GM12874 (cell line): ENCODE data around the gene LOXHD1.

Experiments
- TF ChIP-seq, protein P1 (sequence below): IDR thresholded peaks from 2 replicates; pipeline ENCODE4 v1.5.1; 2011; ENCODE audit warnings: low read depth, mild to moderate bottlenecking, control low read depth, low read length, moderate library complexity; ENCODE audit not compliant: insufficient read depth

LOXHD1 gene

DNA sequence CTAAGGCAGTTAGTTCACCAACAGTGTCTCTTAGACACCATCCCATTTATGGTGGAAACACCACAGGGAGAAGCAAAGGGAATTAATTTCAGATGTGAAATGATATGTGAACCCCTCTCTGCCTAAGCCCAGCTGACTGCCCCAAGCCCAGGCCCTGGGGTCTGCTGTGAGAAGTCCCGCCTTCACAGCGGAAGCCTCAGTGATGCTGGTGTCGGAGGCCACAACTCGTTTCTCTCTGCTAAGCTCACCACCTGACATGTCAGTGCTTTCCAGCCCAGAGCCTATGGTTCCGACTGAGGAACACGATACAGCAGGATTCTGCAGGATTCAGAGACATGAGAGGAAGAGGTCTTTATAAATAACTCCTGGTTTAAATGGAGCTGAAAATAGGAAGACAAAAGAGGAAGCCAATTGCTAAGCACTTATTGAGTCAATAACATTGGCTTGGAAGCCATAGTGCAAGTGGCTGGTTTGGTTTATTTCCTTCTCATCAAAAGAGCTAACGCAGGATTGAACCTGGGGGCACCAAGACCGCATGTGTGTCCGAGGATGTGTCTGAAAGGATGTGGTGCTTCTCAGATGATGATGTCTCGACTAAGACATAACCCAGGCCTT, 21.9 kb upstream of the LOXHD1 start:
- TF ChIP-seq, protein P1, sequence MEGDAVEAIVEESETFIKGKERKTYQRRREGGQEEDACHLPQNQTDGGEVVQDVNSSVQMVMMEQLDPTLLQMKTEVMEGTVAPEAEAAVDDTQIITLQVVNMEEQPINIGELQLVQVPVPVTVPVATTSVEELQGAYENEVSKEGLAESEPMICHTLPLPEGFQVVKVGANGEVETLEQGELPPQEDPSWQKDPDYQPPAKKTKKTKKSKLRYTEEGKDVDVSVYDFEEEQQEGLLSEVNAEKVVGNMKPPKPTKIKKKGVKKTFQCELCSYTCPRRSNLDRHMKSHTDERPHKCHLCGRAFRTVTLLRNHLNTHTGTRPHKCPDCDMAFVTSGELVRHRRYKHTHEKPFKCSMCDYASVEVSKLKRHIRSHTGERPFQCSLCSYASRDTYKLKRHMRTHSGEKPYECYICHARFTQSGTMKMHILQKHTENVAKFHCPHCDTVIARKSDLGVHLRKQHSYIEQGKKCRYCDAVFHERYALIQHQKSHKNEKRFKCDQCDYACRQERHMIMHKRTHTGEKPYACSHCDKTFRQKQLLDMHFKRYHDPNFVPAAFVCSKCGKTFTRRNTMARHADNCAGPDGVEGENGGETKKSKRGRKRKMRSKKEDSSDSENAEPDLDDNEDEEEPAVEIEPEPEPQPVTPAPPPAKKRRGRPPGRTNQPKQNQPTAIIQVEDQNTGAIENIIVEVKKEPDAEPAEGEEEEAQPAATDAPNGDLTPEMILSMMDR: no peak

DNA sequence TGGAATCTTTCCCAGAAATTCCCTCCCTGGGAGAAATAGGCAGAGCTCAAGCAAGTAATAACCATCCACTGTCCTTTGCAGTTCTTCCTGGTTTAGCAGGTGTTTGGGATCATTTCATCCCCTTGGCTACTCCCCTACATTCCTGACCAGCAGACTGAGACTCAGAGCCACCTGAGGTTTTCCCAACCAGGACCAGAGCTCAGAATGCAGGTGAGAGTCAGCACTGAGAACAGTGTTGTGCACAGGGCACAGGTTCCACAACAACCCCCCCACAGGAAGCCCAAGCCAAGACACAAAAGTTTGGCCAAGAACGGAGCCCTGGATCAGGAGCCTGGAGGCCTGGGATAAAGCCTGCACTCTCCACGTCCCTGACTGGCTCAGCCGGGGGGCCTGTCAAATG, 21.0 kb upstream of the LOXHD1 start:
- TF ChIP-seq, protein P1: no peak

DNA sequence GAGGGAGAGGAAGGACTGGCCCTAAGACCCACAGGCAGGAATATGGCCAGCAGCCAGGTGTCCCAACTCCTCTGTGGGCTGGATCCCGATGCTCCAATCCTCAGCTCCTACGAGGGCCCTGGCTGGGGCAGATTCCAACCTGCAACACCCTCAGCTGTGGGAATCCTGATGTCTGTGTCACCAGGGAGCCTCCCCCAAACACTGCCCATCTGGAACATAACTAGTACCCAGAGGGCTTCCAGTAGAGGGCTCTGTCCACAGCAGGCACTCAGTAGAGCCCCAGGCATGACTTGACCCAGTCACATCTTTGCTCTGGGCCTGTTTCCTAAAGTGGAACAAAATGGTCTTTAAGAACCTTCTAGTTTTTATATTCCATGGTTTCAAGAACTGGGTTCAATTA, 20.6 kb upstream of the LOXHD1 start:
- TF ChIP-seq, protein P1: 0 out of 2 replicates have a peak, but pooled peaks have one; percentile 15

DNA sequence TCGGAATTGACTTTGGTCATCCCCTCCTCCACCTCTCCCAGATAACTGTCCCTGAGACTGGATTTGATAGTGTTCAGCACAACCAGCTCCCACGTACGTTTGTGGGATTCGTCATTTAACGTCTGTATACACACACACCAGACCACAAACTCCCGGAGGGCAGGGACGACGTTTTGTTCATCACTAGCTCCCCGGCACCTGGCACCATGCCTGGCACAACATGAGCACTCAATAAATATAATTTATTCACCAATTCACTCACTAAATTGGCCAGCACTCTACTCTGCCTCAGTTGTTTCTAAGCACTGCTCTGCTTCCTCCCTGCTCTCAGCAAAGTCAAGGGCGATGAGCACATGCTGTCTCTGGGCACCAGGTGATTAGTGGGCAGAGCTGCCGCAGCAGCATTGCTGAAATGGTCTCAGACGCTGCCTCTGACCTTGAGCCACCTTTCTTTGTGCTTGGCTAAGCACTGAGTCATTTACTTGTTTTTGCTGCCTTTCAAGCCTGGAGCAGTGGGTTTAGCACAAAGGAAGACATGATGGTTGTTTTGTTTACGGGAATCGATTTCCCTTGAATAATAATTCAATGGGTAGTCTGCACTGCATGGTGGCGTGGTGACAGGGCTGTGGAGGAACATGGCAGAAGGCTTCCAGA, 19.3 kb upstream of the LOXHD1 start:
- TF ChIP-seq, protein P1: no peak

DNA sequence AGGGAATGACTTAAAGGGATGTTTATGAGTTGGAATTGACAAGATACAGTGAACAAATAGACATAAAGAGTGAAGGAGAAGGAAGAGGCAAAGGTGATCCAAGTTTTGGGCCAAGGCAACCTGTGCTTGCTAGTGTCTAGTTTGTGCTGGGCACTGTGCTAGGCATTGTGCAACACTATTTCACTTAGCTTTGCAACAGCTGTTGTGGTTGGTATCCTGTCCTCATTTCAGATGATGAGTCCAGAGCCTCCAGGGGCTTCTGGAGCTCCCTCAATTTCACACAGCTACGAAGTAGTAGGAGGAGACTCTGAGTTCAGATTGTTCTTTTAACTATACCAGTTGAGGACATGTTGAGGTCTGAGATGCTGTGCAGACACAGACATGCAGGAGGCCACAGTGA, 18.1 kb upstream of the LOXHD1 start:
- TF ChIP-seq, protein P1: no peak

DNA sequence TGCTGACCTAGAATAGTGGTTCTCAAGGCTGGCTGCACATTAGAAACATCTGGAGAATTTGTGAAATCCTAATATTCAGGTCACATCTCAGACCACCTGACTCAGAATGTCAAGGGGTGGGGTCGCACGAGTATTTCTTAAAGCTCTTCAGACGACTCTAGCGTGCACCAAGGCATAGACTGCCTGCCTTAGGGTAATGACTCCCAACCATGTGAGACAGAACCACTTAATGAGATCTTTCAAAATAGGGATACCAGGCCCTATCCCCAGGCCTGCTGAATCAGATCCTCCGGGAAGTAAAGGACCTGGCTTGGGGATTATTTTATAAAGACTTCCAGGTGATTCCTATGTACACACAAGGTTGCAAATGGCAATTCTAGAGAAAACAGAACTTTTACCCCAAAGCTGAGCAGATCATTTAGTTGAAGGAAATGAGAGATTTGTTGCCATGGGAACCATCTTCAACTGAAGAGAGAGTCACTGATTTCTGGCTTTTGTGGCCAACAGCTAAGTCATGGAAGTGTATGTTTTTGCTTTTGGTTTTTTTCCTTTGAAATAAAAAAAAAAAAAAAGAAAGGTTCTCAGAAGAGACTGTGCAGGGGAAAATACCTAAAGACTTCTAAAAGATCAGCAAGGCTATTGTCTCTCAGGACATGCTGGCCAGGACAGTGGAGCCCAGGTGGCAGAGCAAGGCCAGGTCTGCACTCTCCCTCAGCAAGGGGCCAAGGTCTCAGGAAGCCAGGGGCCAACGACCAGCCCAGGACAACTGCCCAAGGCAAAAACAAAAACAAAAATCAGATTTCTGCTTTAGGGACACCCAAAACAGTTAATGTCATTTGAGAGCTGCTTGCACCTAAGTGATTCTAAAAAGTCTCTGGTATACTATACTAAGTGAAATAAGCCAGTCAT, 15.3 kb upstream of the LOXHD1 start:
- TF ChIP-seq, protein P1: no peak

DNA sequence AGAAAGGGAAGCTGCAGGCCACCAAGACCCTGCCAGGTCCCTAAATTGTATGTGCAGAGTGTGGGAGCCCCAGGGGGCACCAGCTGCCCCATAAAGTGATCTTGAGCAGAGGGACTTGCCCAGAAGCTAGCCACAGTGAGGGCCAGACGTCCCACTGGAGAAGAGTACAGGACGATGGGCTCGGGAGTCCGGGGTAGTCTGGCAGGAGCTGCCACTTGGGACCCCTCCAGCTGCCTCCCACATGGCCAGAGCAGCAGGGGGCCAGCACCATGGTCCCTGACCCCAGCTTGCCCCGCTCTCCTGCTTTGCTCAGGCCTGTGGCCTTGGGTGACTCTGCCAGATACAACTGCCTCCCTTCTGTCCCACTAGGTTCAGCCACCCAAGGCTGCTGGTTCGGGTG, 11.7 kb upstream of the LOXHD1 start:
- TF ChIP-seq, protein P1: no peak
